Right lobe of liver (tissue), 6 donors: Measurements from ENCODE around the gene CENPP. TPM values are rescaled to one million over a fixed set of nuclear protein-coding genes. Genes with fewer than 3 reads are reported as not detected.

Experiments used
- ATAC-seq, 4 donors: fragments of 200-7000 bp; cut with Tn5 transposase; one replicate each; pipeline ENCODE4 v1.9.1; 2020; ENCODE audit warnings: mild to moderate bottlenecking in 4 of 4, moderate library complexity in 4 of 4
- DNase-seq, 3 donors: peaks; one replicate each; pipeline ENCODE4 v3.0.0-alpha.2; 2020
- H3K27ac ChIP-seq, 3 donors: fragments of 200-600 bp; one replicate each; pipeline ENCODE4 v1.8.0; 2022
- H3K27me3 ChIP-seq, 2 donors: fragments of 200-600 bp; one replicate each; pipeline ENCODE4 v1.8.0; 2022
- H3K36me3 ChIP-seq, 4 donors: fragments of 200-600 bp; sonication (generic) in 1 of 4; one replicate each; pipeline versions ENCODE4 v1.5.1 to v1.8.0; 2017 to 2022; ENCODE audit warnings: control low read depth in 1 of 4
- H3K4me1 ChIP-seq, 4 donors: fragments of 200-600 bp; sonication (generic) in 1 of 4; one replicate each; pipeline versions ENCODE4 v1.5.1 to v1.8.0; 2017 to 2022; ENCODE audit warnings: control low read depth in 1 of 4
- H3K4me3 ChIP-seq, 3 donors: fragments of 200-600 bp; one replicate each; pipeline ENCODE4 v1.8.0; 2022
- H3K9me3 ChIP-seq, 4 donors: fragments of 200-600 bp; sonication (generic) in 1 of 4; one replicate each; pipeline versions ENCODE4 v1.5.1 to v1.8.0; 2017 to 2022; ENCODE audit warnings: control low read depth in 1 of 4
- CTCF ChIP-seq, 4 donors: fragments of 200-600 bp in 3 of 4; fragments of 450-650 bp in 1 of 4; IDR thresholded peaks; one replicate each; pipeline versions ENCODE4 v1.5.1 to v1.8.0; 2016 to 2022; ENCODE audit warnings: antibody characterized with exemption in 4 of 4, mild to moderate bottlenecking in 2 of 4
- POLR2A ChIP-seq: fragments of 450-650 bp; IDR thresholded peaks from one replicate; pipeline ENCODE4 v1.6.1; 2017; ENCODE audit warnings: antibody characterized with exemption, mild to moderate bottlenecking
- WGBS: methylation state at CpG from one replicate; pipeline ENCODE4 v1.1.6; 2018; ENCODE audit warnings: low coverage, low lambda C conversion rate; ENCODE audit not compliant: insufficient coverage; ENCODE audit errors: missing lambda C conversion rate; 5-methylcytosine and 5-hydroxymethylcytosine counted together
- intact Hi-C, 2 donors: fragments of 100-400 bp; cut with DNase I; formaldehyde crosslinking; loops; one replicate each; pipeline versions ENCODE4 v1.11.2 to v1.14.1; 2022
- total RNA-seq, 6 experiments: library from RNA; depleted of rRNA in 2 of 6; stranded (reverse); fragments of >200 nt in 2 of 6; fragmentation: NEBNext Ultra II Directional in 3 of 6; extraction: Animal tissue kit (Norgen Biotek cat#: 25700) in 3 of 6; gene quantifications; one replicate each; pipeline versions ENCODE4 v1.1.0 to v1.2.4, GENCODE V29; 2016 to 2023
- donor health status: DM: no; HTN: yes; CAD: no.
- donor health status: DM: no; HTN: no; CAD: no.
- donor health status: DM: no; HTN: no; CAD: no.
- donor health status: DM: no; HTN: yes; CAD: no.
- donor health status: DM: no; HTN: yes; CAD: no.

The CENPP gene
- total RNA-seq, 6 experiments from 2014 or later: 1.0 to 3.7 (median 1.5) TPM

GRCh38 chr9:92665836-92666235, 340.1 kb downstream of the CENPP start:
- intact Hi-C loops: loop anchor here in 1 of 2 donors (10.0 kb wide), 1 partner anchor 99 kb away; the partner anchor contains the start of gene BICD2
- Histone ChIP-seq H3K4me1 (peaks cover 0 to 19% (median 9%) of the 10 kb centered on the region in 4 donors), H3K4me3 (no peak overlapping the region), H3K27me3 (no peaks in the 10 kb centered on the region), H3K36me3 (no peaks in the 10 kb centered on the region), H3K9me3 (no peaks in the 10 kb centered on the region), H3K27ac (peak overlapping the region in 2 of 3 donors; percentile 47 to 56)
- 73% methylated on average over 3 of the region's 3 CpGs for WGBS
- ATAC-seq (peak in 1 of 4 donors; percentile 1), DNase-seq (no peak)
- TF ChIP-seq POLR2A (no peak), CTCF (IDR thresholded peaks at IDR 0.05) (no peak)

DNA sequence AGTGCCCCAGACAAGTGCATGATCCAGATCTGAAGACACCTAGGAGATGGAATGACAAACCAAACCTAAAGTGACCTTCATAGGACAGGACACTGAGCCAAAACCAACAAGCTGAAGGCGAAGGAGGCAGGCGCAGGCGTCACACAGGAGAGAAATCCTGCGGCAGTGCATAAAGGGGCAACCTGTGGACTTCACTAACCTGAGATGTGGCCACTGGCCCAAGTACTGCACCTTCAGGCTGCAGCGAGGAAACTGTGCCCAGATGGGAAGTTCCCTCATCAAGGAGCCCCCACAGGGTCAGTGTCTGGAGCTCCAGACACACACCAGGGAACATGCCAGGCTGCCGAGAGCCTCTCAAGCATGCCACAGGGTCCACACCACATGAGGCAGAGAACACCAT, 340.5 kb downstream of the CENPP start:
- ATAC-seq: peak in 1 of 4 donors; percentile 7

GRCh38 chr9:92666912-92667532, 341.3 kb downstream of the CENPP start:
- Histone ChIP-seq H3K9me3 (no peaks in the 10 kb centered on the region), H3K27me3 (no peaks in the 10 kb centered on the region), H3K36me3 (no peaks in the 10 kb centered on the region), H3K4me3 (no peak overlapping the region), H3K4me1 (peaks cover 0 to 26% (median 9%) of the 10 kb centered on the region in 4 donors), H3K27ac (no peak overlapping the region)
- no peak for ATAC-seq
- WGBS: 81% methylated on average over 7 of the region's 8 CpGs
- intact Hi-C loops: loop anchor here in 1 of 2 donors (10.0 kb wide), 1 partner anchor 98 kb away; the partner anchor contains the start of gene BICD2
- no peak for TF ChIP-seq POLR2A
- no peak for TF ChIP-seq CTCF (IDR thresholded peaks at IDR 0.05)
- no peak for DNase-seq

More for the DNA sequence above, 340.5 kb downstream of the CENPP start:
- H3K27ac ChIP-seq: peak overlapping the region in 2 of 3 donors; percentile 47 to 56
- H3K4me1 ChIP-seq: peaks cover 0 to 22% (median 9%) of the 10 kb centered on the region in 4 donors
- H3K9me3 ChIP-seq: no peaks in the 10 kb centered on the region
- 44% methylated on average over 4 of the region's 6 CpGs for WGBS
- no peak overlapping the region for H3K4me3 ChIP-seq
- intact Hi-C loops: loop anchor here in 1 of 2 donors (10.0 kb wide), 1 partner anchor 99 kb away; the partner anchor contains the start of gene BICD2
- DNase-seq: no peak
- no peaks in the 10 kb centered on the region for H3K27me3 ChIP-seq
- TF ChIP-seq CTCF (IDR thresholded peaks at IDR 0.05): no peak
- H3K36me3 ChIP-seq: no peaks in the 10 kb centered on the region

DNA sequence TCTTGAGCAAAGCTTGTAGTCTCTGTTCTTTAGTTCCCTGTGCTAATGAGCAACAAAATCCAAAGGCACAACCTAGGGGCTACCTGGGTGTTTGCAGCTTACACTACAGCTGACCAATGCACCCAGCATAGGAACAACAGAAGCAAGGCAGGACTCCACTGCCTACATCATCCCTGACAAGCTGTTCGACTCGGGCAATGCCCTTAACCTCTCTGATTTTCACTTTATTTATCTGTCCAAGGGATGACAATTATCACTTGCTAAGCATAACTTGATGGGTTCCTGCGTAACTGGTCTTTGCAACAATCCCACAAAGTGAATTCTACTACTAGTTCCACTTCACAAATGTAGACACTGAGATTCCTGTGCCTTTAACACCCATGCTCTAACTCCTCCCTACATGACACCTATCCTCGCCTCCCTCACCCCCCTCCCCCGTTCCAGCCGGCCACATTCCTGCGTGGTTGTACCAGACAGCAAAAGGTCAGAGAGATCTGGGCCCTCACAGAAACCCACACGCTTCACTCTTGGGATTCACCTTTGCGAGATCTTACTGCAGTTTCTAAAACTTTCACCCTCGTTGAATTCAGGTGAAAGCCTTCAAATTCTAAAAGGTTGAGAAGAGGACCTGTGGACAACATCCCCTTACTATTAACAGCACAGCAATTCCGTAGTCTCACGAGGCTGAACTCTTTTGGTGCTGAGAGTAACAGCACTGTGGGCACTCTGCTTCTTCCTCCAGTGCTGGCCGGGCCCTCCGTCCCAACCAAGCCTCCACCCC, 343.2 kb downstream of the CENPP start:
- WGBS: 10% methylated on average over 13 of the region's 14 CpGs
- Histone ChIP-seq H3K27ac (peak overlapping the region; percentile 64 to 82 (median 81)), H3K4me1 (peaks cover 0 to 26% (median 9%) of the 10 kb centered on the region in 4 donors), H3K4me3 (peak overlapping the region; percentile 93 to 97 (median 96)), H3K36me3 (no peaks in the 10 kb centered on the region), H3K27me3 (no peaks in the 10 kb centered on the region), H3K9me3 (no peaks in the 10 kb centered on the region)
- TF ChIP-seq CTCF (IDR thresholded peaks at IDR 0.05) (no peak), POLR2A (peak; percentile 75)
- intact Hi-C loops: loop anchor here in 1 of 2 donors (10.0 kb wide), 1 partner anchor 96 kb away; the partner anchor contains the start of gene BICD2
- ATAC-seq: peak in 2 of 4 donors; percentile 11 to 51
- peak in 1 of 3 donors; percentile 76 for DNase-seq
